Erythroblast (primary cell): ENCODE results near the gene ATP2B3.

Experiments
- GATA1 ChIP-seq: IDR thresholded peaks from 2 replicates; pipeline ENCODE4 v1.6.1; 2011; ENCODE audit warnings: low read depth, mild to moderate bottlenecking, control low read depth, low read length, moderate library complexity
- POLR2A ChIP-seq: IDR thresholded peaks from 2 replicates; pipeline ENCODE4 v1.6.1; 2011; ENCODE audit warnings: mild to moderate bottlenecking, low read length

- TF ChIP-seq POLR2A (no peak), GATA1 (no peak)
Measured at GRCh38 chrX:153475271-153475670, 42.2 kb upstream of the ATP2B3 start.
